ENCODE data around the gene CENPE.

CENPE gene

GRCh38 chr4:103168993-103169392 lies 29.1 kb downstream of the CENPE start:
- H3K4me1 Mint-ChIP-seq, result peaks cover 5% of the 10 kb centered on the region
- H3K4me3 Mint-ChIP-seq, result no peak overlapping the region
- no peak for DNase-seq
- peaks cover 71% of the 10 kb centered on the region for H3K36me3 Mint-ChIP-seq
- H3K27ac Mint-ChIP-seq, result no peak overlapping the region
- H3K9me3 Mint-ChIP-seq, result peaks cover 16% of the 10 kb centered on the region
- H3K27me3 Mint-ChIP-seq, result no peaks in the 10 kb centered on the region
- CTCF ChIA-PET, result interaction anchor here (0.9 kb wide), 1 partner anchor 11 kb away, joined by 3 read pairs; no protein-coding TSS in a partner anchor

GRCh38 chr4:103162176-103162575 lies 36.0 kb downstream of the CENPE start:
- CTCF ChIA-PET, result no interaction called here
- no peak for DNase-seq
- Mint-ChIP-seq H3K27me3 (no peaks in the 10 kb centered on the region), H3K4me1 (peaks cover 5% of the 10 kb centered on the region), H3K27ac (no peak overlapping the region), H3K36me3 (peaks cover 51% of the 10 kb centered on the region), H3K9me3 (no peaks in the 10 kb centered on the region), H3K4me3 (no peak overlapping the region)

- no peak for DNase-seq
- H3K27me3 Mint-ChIP-seq, result no peaks in the 10 kb centered on the region
- H3K36me3 Mint-ChIP-seq, result peaks cover 62% of the 10 kb centered on the region
- H3K4me3 Mint-ChIP-seq, result no peak overlapping the region
- peak overlapping the region; percentile 45 for H3K27ac Mint-ChIP-seq
- H3K4me1 Mint-ChIP-seq, result peaks cover 5% of the 10 kb centered on the region
- H3K9me3 Mint-ChIP-seq, result peaks cover 2% of the 10 kb centered on the region
- CTCF ChIA-PET, result interaction anchor here (0.5 kb wide), 1 partner anchor 10 kb away, joined by 3 read pairs; no protein-coding TSS in a partner anchor
These were observed 39.4 kb downstream of the CENPE start for GRCh38 chr4:103158760-103159159.

- peaks cover 5% of the 10 kb centered on the region for H3K4me1 Mint-ChIP-seq
- H3K36me3 Mint-ChIP-seq, result peaks cover 61% of the 10 kb centered on the region
- H3K9me3 Mint-ChIP-seq, result peaks cover 2% of the 10 kb centered on the region
- no peak overlapping the region for H3K27ac Mint-ChIP-seq
- CTCF ChIA-PET, result no interaction called here
- no peaks in the 10 kb centered on the region for H3K27me3 Mint-ChIP-seq
- no peak for DNase-seq
- H3K4me3 Mint-ChIP-seq, result no peak overlapping the region
These were observed 42.0 kb downstream of the CENPE start for GRCh38 chr4:103156106-103156505.

GRCh38 chr4:103152381-103152780 lies 45.8 kb downstream of the CENPE start:
- Mint-ChIP-seq H3K9me3 (peaks cover 2% of the 10 kb centered on the region), H3K36me3 (peaks cover 70% of the 10 kb centered on the region), H3K27me3 (no peaks in the 10 kb centered on the region), H3K27ac (no peak overlapping the region), H3K4me3 (no peak overlapping the region), H3K4me1 (no peaks in the 10 kb centered on the region)
- no peak for DNase-seq
- CTCF ChIA-PET, result no interaction called here

GRCh38 chr4:103150677-103151076 lies 47.5 kb downstream of the CENPE start:
- no peak overlapping the region for H3K4me3 Mint-ChIP-seq
- peaks cover 68% of the 10 kb centered on the region for H3K36me3 Mint-ChIP-seq
- no peaks in the 10 kb centered on the region for H3K4me1 Mint-ChIP-seq
- no peak overlapping the region for H3K27ac Mint-ChIP-seq
- peaks cover 2% of the 10 kb centered on the region for H3K9me3 Mint-ChIP-seq
- CTCF ChIA-PET, result no interaction called here
- no peaks in the 10 kb centered on the region for H3K27me3 Mint-ChIP-seq
- DNase-seq, result no peak

GRCh38 chr4:103144926-103145325 lies 53.2 kb downstream of the CENPE start:
- Mint-ChIP-seq H3K9me3 (no peaks in the 10 kb centered on the region), H3K36me3 (peaks cover 81% of the 10 kb centered on the region), H3K4me3 (no peak overlapping the region), H3K27ac (no peak overlapping the region), H3K4me1 (no peaks in the 10 kb centered on the region), H3K27me3 (no peaks in the 10 kb centered on the region)
- CTCF ChIA-PET, result no interaction called here
- DNase-seq, result no peak

GRCh38 chr4:103137446-103137827 lies 60.7 kb downstream of the CENPE start:
- H3K27ac Mint-ChIP-seq, result peak overlapping the region; percentile 30
- peaks cover 10% of the 10 kb centered on the region for H3K4me1 Mint-ChIP-seq
- no peaks in the 10 kb centered on the region for H3K27me3 Mint-ChIP-seq
- CTCF ChIA-PET, result no interaction called here
- no peak overlapping the region for H3K4me3 Mint-ChIP-seq
- peaks cover 70% of the 10 kb centered on the region for H3K36me3 Mint-ChIP-seq
- no peaks in the 10 kb centered on the region for H3K9me3 Mint-ChIP-seq
- no peak for DNase-seq

GRCh38 chr4:103136671-103137445 lies 61.3 kb downstream of the CENPE start:
- H3K4me1 Mint-ChIP-seq, result peaks cover 10% of the 10 kb centered on the region
- no peaks in the 10 kb centered on the region for H3K9me3 Mint-ChIP-seq
- peak overlapping the region; percentile 10 for H3K27ac Mint-ChIP-seq
- no peak overlapping the region for H3K4me3 Mint-ChIP-seq
- no peaks in the 10 kb centered on the region for H3K27me3 Mint-ChIP-seq
- CTCF ChIA-PET, result no interaction called here
- peaks cover 69% of the 10 kb centered on the region for H3K36me3 Mint-ChIP-seq
- no peak for DNase-seq

GRCh38 chr4:103129174-103129573 lies 69.0 kb downstream of the CENPE start:
- H3K9me3 Mint-ChIP-seq, result peaks cover 11% of the 10 kb centered on the region
- no peak overlapping the region for H3K4me3 Mint-ChIP-seq
- CTCF ChIA-PET, result no interaction called here
- H3K27me3 Mint-ChIP-seq, result no peaks in the 10 kb centered on the region
- no peak for DNase-seq
- H3K4me1 Mint-ChIP-seq, result no peaks in the 10 kb centered on the region
- peaks cover 79% of the 10 kb centered on the region for H3K36me3 Mint-ChIP-seq
- H3K27ac Mint-ChIP-seq, result no peak overlapping the region

- H3K36me3 Mint-ChIP-seq, result peaks cover 77% of the 10 kb centered on the region
- peaks cover 11% of the 10 kb centered on the region for H3K9me3 Mint-ChIP-seq
These were observed 72.0 kb downstream of the CENPE start for GRCh38 chr4:103126126-103126525.

GRCh38 chr4:103123114-103123513 lies 75.0 kb downstream of the CENPE start:
- Mint-ChIP-seq H3K9me3 (peaks cover 6% of the 10 kb centered on the region), H3K4me3 (no peak overlapping the region), H3K4me1 (no peaks in the 10 kb centered on the region), H3K27me3 (no peaks in the 10 kb centered on the region), H3K36me3 (peaks cover 65% of the 10 kb centered on the region), H3K27ac (no peak overlapping the region)
- DNase-seq, result no peak
- CTCF ChIA-PET, result interaction anchor here (1.0 kb wide), 1 partner anchor 23 kb away, joined by 3 read pairs; the partner anchor contains the start of gene BDH2

More at GRCh38 chr4:103126126-103126525, 72.0 kb downstream of the CENPE start:
- DNase-seq, result no peak
- Mint-ChIP-seq H3K4me3 (no peak overlapping the region), H3K27me3 (no peaks in the 10 kb centered on the region), H3K4me1 (no peaks in the 10 kb centered on the region), H3K27ac (no peak overlapping the region)
- CTCF ChIA-PET, result no interaction called here

GRCh38 chr4:103118166-103118565 lies 80.0 kb downstream of the CENPE start:
- Mint-ChIP-seq H3K9me3 (no peaks in the 10 kb centered on the region), H3K36me3 (peaks cover 33% of the 10 kb centered on the region), H3K4me3 (no peak overlapping the region), H3K27ac (no peak overlapping the region), H3K27me3 (no peaks in the 10 kb centered on the region), H3K4me1 (no peaks in the 10 kb centered on the region)
- CTCF ChIA-PET, result no interaction called here
- no peak for DNase-seq

- CTCF ChIA-PET, result interaction anchor here (1.0 kb wide), 1 partner anchor 11 kb away, joined by 3 read pairs; no protein-coding TSS in a partner anchor
- H3K4me1 Mint-ChIP-seq, result no peaks in the 10 kb centered on the region
These were observed 86.5 kb downstream of the CENPE start for GRCh38 chr4:103111598-103111997.

GRCh38 chr4:103108542-103108941 lies 89.6 kb downstream of the CENPE start:
- CTCF ChIA-PET, result interaction anchor here (1.5 kb wide), 1 partner anchor 9 kb away, joined by 5 read pairs; the partner anchor contains the start of gene BDH2
- peaks cover 48% of the 10 kb centered on the region for H3K36me3 Mint-ChIP-seq
- no peaks in the 10 kb centered on the region for H3K27me3 Mint-ChIP-seq
- H3K4me3 Mint-ChIP-seq, result no peak overlapping the region
- peaks cover 4% of the 10 kb centered on the region for H3K4me1 Mint-ChIP-seq
- H3K9me3 Mint-ChIP-seq, result no peaks in the 10 kb centered on the region
- DNase-seq, result no peak
- H3K27ac Mint-ChIP-seq, result no peak overlapping the region

More at GRCh38 chr4:103111598-103111997, 86.5 kb downstream of the CENPE start:
- H3K27me3 Mint-ChIP-seq, result no peaks in the 10 kb centered on the region
- H3K36me3 Mint-ChIP-seq, result peaks cover 44% of the 10 kb centered on the region
- no peak overlapping the region for H3K27ac Mint-ChIP-seq
- DNase-seq, result no peak
- H3K4me3 Mint-ChIP-seq, result no peak overlapping the region
- H3K9me3 Mint-ChIP-seq, result no peaks in the 10 kb centered on the region
